Dermis blood vessel endothelial cell (primary cell): Measurements from ENCODE around the gene SIK1. TPM values are rescaled to one million over a fixed set of nuclear protein-coding genes. Genes with fewer than 3 reads are reported as not detected.

Experiments used
- DNase-seq: peaks from one replicate; pipeline ENCODE4 v3.0.0; 2010
- total RNA-seq: library from RNA; depleted of rRNA; stranded (reverse); fragments of >200 nt; gene quantifications from 2 replicates; pipeline ENCODE4 v1.2.3, GENCODE V29; 2014

SIK1 gene
- total RNA-seq, 1 donor from 2014 or later = 4.6 TPM

- DNase-seq = no peak
Observed at GRCh38 chr21:43365611-43366426, 61.1 kb downstream of the SIK1 start.

- peak; percentile 50 for DNase-seq
Observed at GRCh38 chr21:43364851-43365424, 62.0 kb downstream of the SIK1 start.

Other genes starting within 250 kb of the SIK1 start
- 0.65 and 0.68 TPM in 2 replicates for gene HSF2BP, start 232.4 kb upstream of the SIK1 start, total RNA-seq
- gene RRP1B, start 232.4 kb upstream of the SIK1 start, total RNA-seq = 36.1 and 40.6 TPM in 2 replicates